Measurements from ENCODE around the gene HIGD2B.
"Not testable (repeated sequence)": the region's sequence is repeated elsewhere in the genome, so short reads cannot be mapped to it uniquely, and the experiment has no call there.

Gene HIGD2B

GRCh38 chr15:72727154-72727553 is 41.2 kb upstream of the HIGD2B start:
- Histone ChIP-seq H3K9me3 (ENCODE audit: control insufficient read depth, insufficient read depth, low read length) (no peaks in the 10 kb centered on the region), H4K20me1 (ENCODE audit: control insufficient read depth, insufficient read depth, low read depth, low read length) (no peaks in the 10 kb centered on the region), H3F3A (ENCODE audit: control insufficient read depth, insufficient read depth) (no peaks in the 10 kb centered on the region), H3K27ac (ENCODE audit: low read depth, low read length) (no peak overlapping the region), H3K36me3 (ENCODE audit: control insufficient read depth, low read length) (no peaks in the 10 kb centered on the region), H3K4me1 (ENCODE audit: control insufficient read depth, low read length) (no peaks in the 10 kb centered on the region), H3K9me2 (replicated peaks; ENCODE audit: control insufficient read depth, low read length) (no peaks in the 10 kb centered on the region), H3K79me2 (ENCODE audit: control insufficient read depth, low read length) (no peaks in the 10 kb centered on the region), H3K4me3 (ENCODE audit: low read length) (no peak overlapping the region), H3K4me2 (ENCODE audit: low read length) (no peak overlapping the region), H3K27me3 (ENCODE audit: control insufficient read depth, low read length) (no peaks in the 10 kb centered on the region)
- TF ChIP-seq, protein P1, sequence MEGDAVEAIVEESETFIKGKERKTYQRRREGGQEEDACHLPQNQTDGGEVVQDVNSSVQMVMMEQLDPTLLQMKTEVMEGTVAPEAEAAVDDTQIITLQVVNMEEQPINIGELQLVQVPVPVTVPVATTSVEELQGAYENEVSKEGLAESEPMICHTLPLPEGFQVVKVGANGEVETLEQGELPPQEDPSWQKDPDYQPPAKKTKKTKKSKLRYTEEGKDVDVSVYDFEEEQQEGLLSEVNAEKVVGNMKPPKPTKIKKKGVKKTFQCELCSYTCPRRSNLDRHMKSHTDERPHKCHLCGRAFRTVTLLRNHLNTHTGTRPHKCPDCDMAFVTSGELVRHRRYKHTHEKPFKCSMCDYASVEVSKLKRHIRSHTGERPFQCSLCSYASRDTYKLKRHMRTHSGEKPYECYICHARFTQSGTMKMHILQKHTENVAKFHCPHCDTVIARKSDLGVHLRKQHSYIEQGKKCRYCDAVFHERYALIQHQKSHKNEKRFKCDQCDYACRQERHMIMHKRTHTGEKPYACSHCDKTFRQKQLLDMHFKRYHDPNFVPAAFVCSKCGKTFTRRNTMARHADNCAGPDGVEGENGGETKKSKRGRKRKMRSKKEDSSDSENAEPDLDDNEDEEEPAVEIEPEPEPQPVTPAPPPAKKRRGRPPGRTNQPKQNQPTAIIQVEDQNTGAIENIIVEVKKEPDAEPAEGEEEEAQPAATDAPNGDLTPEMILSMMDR (IDR thresholded peaks at IDR 0.05; ENCODE audit: low read depth, low read length, poor library complexity, severe bottlenecking): no peak
- TF ChIP-seq EZH2phosphoT487 (IDR thresholded peaks at IDR 0.05; ENCODE audit: borderline replicate concordance, low read length): no peak

DNA sequence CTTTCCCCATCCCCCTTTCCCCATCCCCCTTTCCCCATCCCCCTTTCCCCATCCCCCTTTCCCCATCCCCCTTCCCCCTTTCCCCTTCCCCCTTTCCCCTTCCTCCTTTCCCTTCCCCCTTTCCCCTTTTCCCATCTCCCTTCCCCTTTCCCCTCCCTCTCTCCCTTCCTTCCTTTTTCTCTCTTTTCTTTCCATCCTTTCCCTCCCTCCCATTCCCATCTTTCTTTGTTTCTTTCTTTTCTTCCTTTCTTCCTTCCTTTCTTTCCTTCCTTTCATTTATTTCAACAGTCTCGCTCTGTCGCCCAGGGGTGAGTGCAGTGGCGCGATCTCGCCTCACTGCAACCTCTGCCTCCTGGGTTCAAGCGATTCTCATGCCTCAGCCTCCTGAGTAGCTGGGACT is 39.9 kb upstream of the HIGD2B start:
- H3K9me3 ChIP-seq (ENCODE audit: control insufficient read depth, insufficient read depth, low read length); H4K20me1 ChIP-seq (ENCODE audit: control insufficient read depth, insufficient read depth, low read depth, low read length); H3K9me2 ChIP-seq (replicated peaks; ENCODE audit: control insufficient read depth, low read length); H3K36me3 ChIP-seq (ENCODE audit: control insufficient read depth, low read length); H3K27me3 ChIP-seq (ENCODE audit: control insufficient read depth, low read length); H3K79me2 ChIP-seq (ENCODE audit: control insufficient read depth, low read length); H3K4me3 ChIP-seq (ENCODE audit: low read length); H3K27ac ChIP-seq (ENCODE audit: low read depth, low read length); H3K4me1 ChIP-seq (ENCODE audit: control insufficient read depth, low read length); H3K4me2 ChIP-seq (ENCODE audit: low read length); H3F3A ChIP-seq (ENCODE audit: control insufficient read depth, insufficient read depth): not testable (repeated sequence)

DNA sequence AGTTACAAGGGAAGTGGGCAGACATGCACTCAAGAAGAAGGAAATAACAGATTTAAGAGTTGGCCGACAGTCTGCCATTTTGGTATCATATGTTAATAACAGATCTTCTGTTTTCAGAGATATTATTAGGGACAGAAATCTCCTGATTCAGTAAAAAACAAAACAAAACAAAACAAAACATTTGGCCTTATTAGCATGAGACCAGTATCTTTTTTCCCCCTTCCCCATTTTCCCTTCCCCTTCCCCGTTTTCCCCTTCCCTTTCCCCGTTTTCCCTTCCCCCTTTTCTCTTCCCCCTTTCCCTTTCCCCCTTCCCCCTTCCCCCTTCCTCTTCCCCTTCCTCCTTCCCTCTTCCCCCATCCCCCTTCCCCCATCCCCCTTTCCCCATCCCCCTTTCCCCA is 39.5 kb upstream of the HIGD2B start:
- Histone ChIP-seq H3K9me2 (replicated peaks; ENCODE audit: control insufficient read depth, low read length) (no peaks in the 10 kb centered on the region), H3K27ac (ENCODE audit: low read depth, low read length) (no peak overlapping the region), H3K79me2 (ENCODE audit: control insufficient read depth, low read length) (no peaks in the 10 kb centered on the region), H3K9me3 (ENCODE audit: control insufficient read depth, insufficient read depth, low read length) (no peaks in the 10 kb centered on the region), H3K4me3 (ENCODE audit: low read length) (no peak overlapping the region), H3K36me3 (ENCODE audit: control insufficient read depth, low read length) (no peaks in the 10 kb centered on the region), H4K20me1 (ENCODE audit: control insufficient read depth, insufficient read depth, low read depth, low read length) (no peaks in the 10 kb centered on the region), H3F3A (ENCODE audit: control insufficient read depth, insufficient read depth) (no peaks in the 10 kb centered on the region), H3K4me1 (ENCODE audit: control insufficient read depth, low read length) (no peaks in the 10 kb centered on the region), H3K27me3 (ENCODE audit: control insufficient read depth, low read length) (no peaks in the 10 kb centered on the region), H3K4me2 (ENCODE audit: low read length) (no peak overlapping the region)
- TF ChIP-seq, protein P1 (IDR thresholded peaks at IDR 0.05; ENCODE audit: low read depth, low read length, poor library complexity, severe bottlenecking): no peak
- TF ChIP-seq EZH2phosphoT487 (IDR thresholded peaks at IDR 0.05; ENCODE audit: borderline replicate concordance, low read length): no peak

- TF ChIP-seq, protein P1 (IDR thresholded peaks at IDR 0.05; ENCODE audit: low read depth, low read length, poor library complexity, severe bottlenecking): no peak
- no peak for TF ChIP-seq EZH2phosphoT487 (IDR thresholded peaks at IDR 0.05; ENCODE audit: borderline replicate concordance, low read length)
- H3K36me3 ChIP-seq (ENCODE audit: control insufficient read depth, low read length): no peaks in the 10 kb centered on the region
- H3K4me2 ChIP-seq (ENCODE audit: low read length): no peak overlapping the region
- no peaks in the 10 kb centered on the region for H3F3A ChIP-seq (ENCODE audit: control insufficient read depth, insufficient read depth)
- no peaks in the 10 kb centered on the region for H4K20me1 ChIP-seq (ENCODE audit: control insufficient read depth, insufficient read depth, low read depth, low read length)
- H3K9me3 ChIP-seq (ENCODE audit: control insufficient read depth, insufficient read depth, low read length): no peaks in the 10 kb centered on the region
- H3K27ac ChIP-seq (ENCODE audit: low read depth, low read length): no peak overlapping the region
- no peak overlapping the region for H3K4me3 ChIP-seq (ENCODE audit: low read length)
- H3K9me2 ChIP-seq (replicated peaks; ENCODE audit: control insufficient read depth, low read length): no peaks in the 10 kb centered on the region
- H3K27me3 ChIP-seq (ENCODE audit: control insufficient read depth, low read length): no peaks in the 10 kb centered on the region
- no peaks in the 10 kb centered on the region for H3K4me1 ChIP-seq (ENCODE audit: control insufficient read depth, low read length)
- H3K79me2 ChIP-seq (ENCODE audit: control insufficient read depth, low read length): no peaks in the 10 kb centered on the region
Observed at GRCh38 chr15:72724028-72724427, 38.0 kb upstream of the HIGD2B start.

Data from DOHH2 (cell line).